HG02588 (cell line): Measurements from ENCODE around the gene A2ML1.
"Not testable (repeated sequence)": the region's sequence is repeated elsewhere in the genome, so short reads cannot be mapped to it uniquely, and the experiment has no call there.

Experiments used
- ATAC-seq: cut with Tn5 transposase; IDR thresholded peaks from one replicate; pipeline ENCODE4 v1.9.1; 2021; ENCODE audit warnings: mild to moderate bottlenecking, moderate library complexity; ENCODE audit not compliant: unreplicated experiment

A2ML1 gene

GRCh38 chr12:8816448-8817050, 5.9 kb upstream of the A2ML1 start:
- ATAC-seq: no peak

GRCh38 chr12:8817856-8818255, 4.6 kb upstream of the A2ML1 start:
- ATAC-seq: no peak

GRCh38 chr12:8818526-8818925, 3.9 kb upstream of the A2ML1 start:
- no peak for ATAC-seq

GRCh38 chr12:8819666-8819980, 2.8 kb upstream of the A2ML1 start:
- ATAC-seq: no peak

GRCh38 chr12:8820676-8821407, 1.6 kb upstream of the A2ML1 start:
- not testable (repeated sequence) for ATAC-seq

GRCh38 chr12:8821591-8821990, 830 bp upstream of the A2ML1 start:
- no peak for ATAC-seq

GRCh38 chr12:8823565-8824300, 1.3 kb downstream of the A2ML1 start:
- no peak for ATAC-seq

- no peak for ATAC-seq
Measured at GRCh38 chr12:8827551-8828256, 5.3 kb downstream of the A2ML1 start.

- no peak for ATAC-seq
Measured at GRCh38 chr12:8828257-8829124, 6.1 kb downstream of the A2ML1 start.

GRCh38 chr12:8829125-8829518, 6.7 kb downstream of the A2ML1 start:
- ATAC-seq: no peak

GRCh38 chr12:8829621-8830020, 7.2 kb downstream of the A2ML1 start:
- no peak for ATAC-seq

GRCh38 chr12:8831116-8831515, 8.7 kb downstream of the A2ML1 start:
- ATAC-seq: no peak

- no peak for ATAC-seq
Measured at GRCh38 chr12:8832500-8832899, 10.1 kb downstream of the A2ML1 start.

GRCh38 chr12:8834230-8834629, 11.8 kb downstream of the A2ML1 start:
- ATAC-seq: no peak

- ATAC-seq: no peak
Measured at GRCh38 chr12:8837291-8837690, 14.9 kb downstream of the A2ML1 start.

- no peak for ATAC-seq
Measured at GRCh38 chr12:8840321-8840720, 17.9 kb downstream of the A2ML1 start.

- ATAC-seq: no peak
Measured at GRCh38 chr12:8840938-8841633, 18.7 kb downstream of the A2ML1 start.

- ATAC-seq: no peak
Measured at GRCh38 chr12:8841778-8842177, 19.4 kb downstream of the A2ML1 start.

- no peak for ATAC-seq
Measured at GRCh38 chr12:8844665-8845064, 22.2 kb downstream of the A2ML1 start.

GRCh38 chr12:8846305-8846704, 23.9 kb downstream of the A2ML1 start:
- no peak for ATAC-seq
